SK-N-MC (cell line): Measurements from ENCODE around the gene SDC3.

Experiments
- EZH2 ChIP-seq: fragments of 200-600 bp; sonication (generic); IDR thresholded peaks from one replicate; pipeline ENCODE4 v1.6.1; 2017; ENCODE audit warnings: antibody characterized with exemption
- FOXP2 ChIP-seq: optimal IDR thresholded peaks from 2 replicates; pipeline ENCODE3; 2011; ENCODE audit warnings: mild to moderate bottlenecking, moderate library complexity; ENCODE audit not compliant: insufficient read depth; ENCODE audit errors: extremely low read length, control extremely low read depth
- POLR2AphosphoS5 ChIP-seq: IDR thresholded peaks from 2 replicates; pipeline ENCODE4 v1.6.1; 2012; ENCODE audit warnings: mild to moderate bottlenecking, low read depth, low read length, borderline replicate concordance

- no peak for TF ChIP-seq POLR2AphosphoS5
- TF ChIP-seq EZH2, result no peak
- no peak for TF ChIP-seq FOXP2
These were observed 21.7 kb downstream of the SDC3 start for GRCh38 chr1:30886710-30887428.
